ENCODE measurements around the gene KLC1.

Gene KLC1

DNA sequence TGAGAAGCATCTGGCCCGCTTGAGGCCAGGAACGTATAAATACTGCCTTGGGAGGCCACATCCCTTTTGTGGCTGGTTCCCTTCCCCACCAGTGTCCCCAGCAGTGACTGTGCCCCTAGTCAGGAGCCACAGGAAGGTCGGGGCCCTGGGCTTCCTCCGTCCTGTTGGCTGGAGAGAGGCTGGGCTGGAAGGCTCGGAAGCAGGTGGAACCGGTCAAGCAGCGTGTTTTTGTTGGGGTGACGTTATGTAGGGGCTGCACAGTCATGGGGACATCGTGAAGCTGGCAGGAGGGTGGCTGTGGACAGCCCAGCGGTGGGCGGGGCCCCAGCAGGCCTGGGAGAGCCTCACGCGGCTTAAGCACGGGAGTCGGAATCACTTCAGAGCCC lies 76.1 kb downstream of the KLC1 start:
- Histone ChIP-seq H3K27ac (no peak overlapping the region), H3K36me3 (peaks cover 94% of the 10 kb centered on the region), H3K4me3 (ENCODE audit: low read depth in 1 of 2, low read length in 1 of 2) (no peak overlapping the region), H3K27me3 (no peaks in the 10 kb centered on the region), H3K4me1 (ENCODE audit: control insufficient read depth in 1 of 2, insufficient read depth in 1 of 2, low read depth in 1 of 2, low read length in 1 of 2) (no peaks in the 10 kb centered on the region), H3K9me3 (no peaks in the 10 kb centered on the region)
- TF ChIP-seq, protein P1, sequence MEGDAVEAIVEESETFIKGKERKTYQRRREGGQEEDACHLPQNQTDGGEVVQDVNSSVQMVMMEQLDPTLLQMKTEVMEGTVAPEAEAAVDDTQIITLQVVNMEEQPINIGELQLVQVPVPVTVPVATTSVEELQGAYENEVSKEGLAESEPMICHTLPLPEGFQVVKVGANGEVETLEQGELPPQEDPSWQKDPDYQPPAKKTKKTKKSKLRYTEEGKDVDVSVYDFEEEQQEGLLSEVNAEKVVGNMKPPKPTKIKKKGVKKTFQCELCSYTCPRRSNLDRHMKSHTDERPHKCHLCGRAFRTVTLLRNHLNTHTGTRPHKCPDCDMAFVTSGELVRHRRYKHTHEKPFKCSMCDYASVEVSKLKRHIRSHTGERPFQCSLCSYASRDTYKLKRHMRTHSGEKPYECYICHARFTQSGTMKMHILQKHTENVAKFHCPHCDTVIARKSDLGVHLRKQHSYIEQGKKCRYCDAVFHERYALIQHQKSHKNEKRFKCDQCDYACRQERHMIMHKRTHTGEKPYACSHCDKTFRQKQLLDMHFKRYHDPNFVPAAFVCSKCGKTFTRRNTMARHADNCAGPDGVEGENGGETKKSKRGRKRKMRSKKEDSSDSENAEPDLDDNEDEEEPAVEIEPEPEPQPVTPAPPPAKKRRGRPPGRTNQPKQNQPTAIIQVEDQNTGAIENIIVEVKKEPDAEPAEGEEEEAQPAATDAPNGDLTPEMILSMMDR (IDR thresholded peaks at IDR 0.05) = no peak

DNA sequence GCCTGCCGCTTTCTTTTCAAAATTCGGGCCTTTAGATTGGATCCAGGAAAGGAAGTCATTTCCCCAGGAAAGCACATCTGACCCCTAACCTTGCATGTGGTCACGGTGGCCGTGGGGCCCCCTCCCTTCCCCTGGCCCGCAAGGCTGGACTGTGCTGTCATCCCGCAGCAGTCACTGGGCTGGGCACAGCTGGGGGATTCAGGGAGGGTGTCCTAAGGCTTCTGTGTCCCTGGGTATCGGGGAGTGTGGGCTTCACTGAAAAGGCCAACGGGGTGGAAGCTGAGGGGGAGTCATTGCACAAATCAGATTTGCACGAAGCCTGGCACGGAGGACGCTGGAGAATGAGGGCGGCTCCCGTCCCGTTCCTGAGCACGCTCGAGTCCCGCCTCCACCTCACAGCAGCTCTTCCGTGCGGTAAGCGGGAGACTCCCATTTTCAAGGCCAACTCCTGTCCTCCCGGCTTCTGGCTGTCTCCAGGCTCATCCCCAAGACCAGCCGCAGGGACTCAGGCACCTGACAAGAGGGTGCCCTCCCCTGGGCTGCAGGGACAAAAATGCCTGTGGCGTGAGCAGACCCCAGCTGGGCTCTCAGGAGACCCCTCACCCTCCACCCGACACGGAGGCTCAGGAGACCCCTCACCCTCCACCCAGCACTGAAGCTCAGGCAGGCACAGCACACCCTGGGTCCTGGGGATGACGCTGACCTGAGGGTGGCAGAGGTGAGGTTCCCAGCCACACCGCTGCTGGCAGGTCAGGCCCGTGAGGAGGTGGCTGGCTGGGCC lies 76.7 kb downstream of the KLC1 start:
- Histone ChIP-seq H3K9me3 (no peaks in the 10 kb centered on the region), H3K27me3 (no peaks in the 10 kb centered on the region), H3K4me3 (ENCODE audit: low read depth in 1 of 2, low read length in 1 of 2) (no peak overlapping the region), H3K36me3 (peaks cover 88% of the 10 kb centered on the region), H3K27ac (no peak overlapping the region), H3K4me1 (ENCODE audit: control insufficient read depth in 1 of 2, insufficient read depth in 1 of 2, low read depth in 1 of 2, low read length in 1 of 2) (no peaks in the 10 kb centered on the region)
- TF ChIP-seq, protein P1 (IDR thresholded peaks at IDR 0.05) = no peak

DNA sequence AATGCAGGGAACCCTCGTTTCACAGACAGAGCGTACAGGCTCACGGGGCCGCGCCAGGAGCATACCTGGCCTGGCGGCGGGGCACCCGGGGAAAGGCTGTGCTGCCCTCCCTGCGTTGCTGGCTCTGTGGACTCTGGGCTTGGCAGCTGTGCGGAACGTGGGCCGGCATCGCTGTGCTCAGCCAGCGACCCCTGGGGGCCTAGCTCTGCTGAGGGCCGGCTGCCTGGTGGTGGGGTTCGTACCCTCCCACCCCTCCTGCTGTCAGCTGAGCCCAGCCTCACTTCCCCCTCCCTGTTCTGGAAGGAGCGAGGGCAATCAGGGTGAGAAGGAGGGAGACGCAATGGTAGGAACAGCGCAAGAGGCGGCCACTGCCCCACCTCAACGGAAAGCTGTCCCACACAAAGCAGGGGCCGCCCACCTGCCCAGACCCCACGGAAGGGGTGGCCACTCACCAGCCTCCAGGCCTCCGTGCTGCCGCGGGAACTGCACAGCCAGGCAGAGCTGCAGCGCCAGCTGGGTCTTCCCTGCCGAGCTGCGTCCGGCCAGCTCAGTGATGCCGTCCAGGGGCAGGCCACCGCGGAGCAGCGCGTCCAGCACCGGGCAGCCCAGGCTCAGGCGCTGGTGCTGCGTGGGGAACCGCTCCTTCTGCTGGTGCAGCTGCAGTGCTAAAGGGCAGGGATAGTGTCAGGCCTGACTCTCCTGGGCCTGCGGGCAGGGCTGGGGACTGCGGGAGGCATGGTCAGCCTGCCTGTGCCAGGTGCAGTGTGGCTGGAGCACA lies 77.7 kb downstream of the KLC1 start:
- Histone ChIP-seq H3K36me3 (peaks cover 78% of the 10 kb centered on the region), H3K9me3 (no peaks in the 10 kb centered on the region), H3K4me1 (ENCODE audit: control insufficient read depth in 1 of 2, insufficient read depth in 1 of 2, low read depth in 1 of 2, low read length in 1 of 2) (no peaks in the 10 kb centered on the region), H3K27me3 (no peaks in the 10 kb centered on the region), H3K4me3 (ENCODE audit: low read depth in 1 of 2, low read length in 1 of 2) (no peak overlapping the region), H3K27ac (no peak overlapping the region)
- TF ChIP-seq, protein P1 (IDR thresholded peaks at IDR 0.05) = no peak

DNA sequence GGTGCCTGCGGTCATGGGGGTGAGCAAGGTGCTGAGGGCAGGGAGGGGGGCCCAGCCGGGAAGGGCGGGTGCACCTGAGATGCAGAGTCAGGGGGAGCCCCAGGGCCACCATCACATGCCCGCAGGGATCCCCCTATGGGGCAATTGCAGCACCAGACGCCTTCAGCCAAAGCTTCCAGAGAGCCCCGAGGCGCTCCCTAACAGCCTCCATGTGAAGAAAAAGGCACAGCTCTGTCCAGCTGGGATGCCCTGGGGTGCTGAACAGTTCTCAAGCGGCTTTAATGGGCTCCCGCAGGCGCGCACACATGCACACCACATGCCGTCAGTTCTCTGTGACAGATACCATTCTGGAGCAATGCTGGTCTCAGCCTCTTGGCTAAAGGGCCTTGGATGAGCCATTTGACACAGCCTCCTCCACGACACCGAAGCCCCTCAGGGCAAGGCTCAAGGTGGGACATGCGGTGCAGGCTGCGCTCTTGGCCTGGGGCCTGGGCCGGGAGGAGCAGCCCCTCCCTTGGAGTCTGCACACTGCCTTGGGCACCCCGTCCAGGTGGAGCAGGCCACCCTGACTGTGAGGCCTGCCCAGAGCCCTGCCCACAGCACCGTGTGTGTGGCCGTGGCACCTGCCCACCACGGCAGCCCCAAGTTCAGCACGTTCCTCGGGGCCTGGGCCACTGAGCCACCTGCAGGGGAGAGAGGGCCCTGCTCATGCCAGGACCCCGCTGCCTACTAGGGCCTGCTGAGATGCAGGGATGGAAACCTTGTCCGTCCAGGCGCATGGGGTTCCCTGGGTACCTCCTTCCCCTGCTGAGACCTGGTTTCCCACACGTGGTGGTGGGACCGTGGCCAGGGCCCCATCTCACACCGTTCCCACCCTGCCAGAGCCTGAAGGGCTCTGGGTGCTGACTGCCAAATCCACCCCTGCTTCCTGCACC lies 78.6 kb downstream of the KLC1 start:
- H3K4me3 ChIP-seq (ENCODE audit: low read depth in 1 of 2, low read length in 1 of 2) = no peak overlapping the region
- TF ChIP-seq, protein P1 (IDR thresholded peaks at IDR 0.05) = no peak
- H3K27me3 ChIP-seq = no peaks in the 10 kb centered on the region
- no peak overlapping the region for H3K27ac ChIP-seq
- no peaks in the 10 kb centered on the region for H3K9me3 ChIP-seq
- H3K36me3 ChIP-seq = peaks cover 69% of the 10 kb centered on the region
- no peaks in the 10 kb centered on the region for H3K4me1 ChIP-seq (ENCODE audit: control insufficient read depth in 1 of 2, insufficient read depth in 1 of 2, low read depth in 1 of 2, low read length in 1 of 2)

DNA sequence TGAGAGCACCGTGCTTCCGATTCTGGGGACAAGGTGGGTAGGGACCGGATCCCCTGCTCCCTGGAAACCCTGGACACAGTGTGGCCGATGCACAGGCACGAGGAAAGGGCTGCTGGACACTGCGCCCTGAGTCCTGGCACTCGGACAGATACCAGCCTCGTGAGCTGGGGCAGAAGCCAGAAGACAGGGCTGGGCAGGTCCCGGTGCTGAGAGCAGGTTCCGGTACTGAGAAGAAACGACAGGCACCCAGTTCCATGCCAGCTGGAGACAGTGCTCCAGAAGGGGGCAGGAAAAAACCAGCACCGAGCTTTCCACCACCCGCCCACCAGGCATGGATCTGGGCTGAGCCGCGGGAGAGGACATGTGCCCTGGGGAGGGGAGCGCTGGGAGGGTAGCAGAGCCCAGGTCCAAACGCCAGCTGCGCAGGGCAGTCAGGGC lies 79.8 kb downstream of the KLC1 start:
- Histone ChIP-seq H3K9me3 (no peaks in the 10 kb centered on the region), H3K27me3 (no peaks in the 10 kb centered on the region), H3K4me1 (ENCODE audit: control insufficient read depth in 1 of 2, insufficient read depth in 1 of 2, low read depth in 1 of 2, low read length in 1 of 2) (no peaks in the 10 kb centered on the region), H3K36me3 (peaks cover 58% of the 10 kb centered on the region), H3K27ac (no peak overlapping the region), H3K4me3 (ENCODE audit: low read depth in 1 of 2, low read length in 1 of 2) (no peak overlapping the region)
- TF ChIP-seq, protein P1 (IDR thresholded peaks at IDR 0.05) = no peak

All from neutrophil (primary cell).